ENCODE data around the gene TTC6.

The TTC6 gene

DNA sequence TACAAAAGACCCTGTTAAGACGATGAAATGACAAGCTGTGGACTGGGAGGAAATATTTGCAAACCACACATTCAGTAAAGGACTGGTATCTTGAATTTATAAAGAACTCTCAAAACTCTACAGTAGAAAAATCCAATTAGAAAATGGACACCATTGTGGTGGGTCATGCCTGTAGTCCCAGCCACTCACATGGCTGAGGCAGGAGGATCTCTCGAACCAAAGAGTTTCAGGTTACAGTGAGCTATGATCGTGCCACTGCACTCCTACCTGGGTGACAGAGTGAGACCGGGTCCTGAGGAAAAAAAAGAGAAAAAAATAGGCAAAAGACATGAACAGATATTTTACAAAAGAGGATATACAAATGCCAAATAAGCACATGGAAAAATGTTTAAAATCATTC is 41.9 kb downstream of the TTC6 start:
- DNase-seq: no peak

DNA sequence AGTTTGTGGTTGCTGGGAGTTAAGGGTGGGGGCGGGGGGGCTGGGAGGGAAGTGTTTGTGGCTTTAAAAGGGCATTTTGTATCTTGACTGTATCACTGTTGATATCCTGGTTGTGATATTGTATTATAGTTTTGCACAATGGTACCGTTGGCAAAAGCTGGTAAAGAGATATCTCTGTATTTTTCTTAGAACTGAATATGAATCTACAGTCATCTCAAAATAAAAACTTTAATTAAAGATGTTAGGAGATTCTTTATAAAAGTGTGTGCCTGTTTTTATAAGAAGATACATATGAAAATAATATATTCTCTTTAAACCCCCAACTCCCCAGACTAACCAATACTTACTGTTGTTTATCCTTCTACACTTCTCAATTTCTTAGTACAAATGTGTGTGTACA is 43.2 kb downstream of the TTC6 start:
- DNase-seq: no peak

DNA sequence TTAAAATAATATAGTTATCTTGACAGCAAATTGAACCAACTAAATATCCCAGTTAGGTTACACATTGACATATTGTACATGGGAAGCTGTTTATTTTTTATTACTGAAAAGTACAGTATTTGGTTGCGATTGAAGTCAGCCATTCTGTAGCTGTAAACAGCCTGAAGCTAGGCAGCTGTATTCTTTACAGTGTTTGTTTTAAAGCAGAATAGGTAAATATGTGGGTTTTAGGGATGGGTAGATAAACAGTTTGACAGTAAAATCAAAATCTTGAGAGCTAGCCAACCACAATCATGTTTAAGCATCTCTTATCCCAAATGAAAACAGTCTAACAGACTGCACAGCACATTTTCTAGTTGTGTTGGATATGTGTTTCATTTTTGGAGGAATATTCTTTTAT is 45.7 kb downstream of the TTC6 start:
- no peak for DNase-seq

DNA sequence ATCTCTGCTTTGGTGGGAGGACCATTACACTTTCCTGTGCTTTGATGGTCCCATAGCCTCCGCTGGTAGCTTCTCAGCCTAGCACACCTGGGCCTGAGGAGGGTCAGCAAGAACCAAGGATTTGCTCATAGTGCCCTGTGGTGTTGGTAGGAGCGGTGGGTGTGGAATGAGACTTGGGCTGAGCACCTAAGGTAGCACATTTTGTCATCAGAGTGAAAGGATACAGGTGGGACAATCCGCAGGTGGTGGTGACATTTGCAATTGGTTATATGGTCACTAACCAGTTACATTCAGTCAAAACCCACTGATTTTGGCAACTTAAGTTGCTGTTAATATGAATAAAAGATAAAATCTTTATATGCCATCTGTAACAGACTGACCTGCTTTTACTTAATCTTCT is 46.7 kb downstream of the TTC6 start:
- DNase-seq: no peak

GRCh38 chr14:37643701-37644100 is 48.3 kb downstream of the TTC6 start:
- DNase-seq: no peak
